ENCODE data around the gene SMYD2. TPM values are rescaled to one million over a fixed set of nuclear protein-coding genes. Genes with fewer than 3 reads are reported as not detected.

The SMYD2 gene
- total RNA-seq, 1 donor from 2014 or later = 18.2 TPM

- Histone ChIP-seq H3K27ac (no peak overlapping the region), H3K9me3 (no peaks in the 10 kb centered on the region), H3K27me3 (no peaks in the 10 kb centered on the region), H3K4me1 (no peaks in the 10 kb centered on the region), H3K4me3 (no peak overlapping the region), H3K36me3 (peaks cover 0 to 6% of the 10 kb centered on the region in 2 donors)
- no peak for DNase-seq (ENCODE audit: extremely low spot score in 2 of 2)
- intact Hi-C loops (cut with DNase I) = no loop called here
- TF ChIP-seq POLR2AphosphoS5 (IDR thresholded peaks at IDR 0.05; ENCODE audit: insufficient read depth in 1 of 2, low read depth in 1 of 2) = no peak
- TF ChIP-seq CTCF (IDR thresholded peaks at IDR 0.05) = no peak
- no peak for TF ChIP-seq POLR2A (IDR thresholded peaks at IDR 0.05)
These were observed 36.3 kb downstream of the SMYD2 start for GRCh38 chr1:214317300-214317699.

- no peak for DNase-seq (ENCODE audit: extremely low spot score in 2 of 2)
- Histone ChIP-seq H3K9me3 (no peaks in the 10 kb centered on the region), H3K36me3 (peaks cover 0 to 6% of the 10 kb centered on the region in 2 donors), H3K4me1 (no peaks in the 10 kb centered on the region), H3K27me3 (no peaks in the 10 kb centered on the region), H3K4me3 (no peak overlapping the region), H3K27ac (no peak overlapping the region)
- intact Hi-C loops (cut with DNase I) = no loop called here
- TF ChIP-seq POLR2A (IDR thresholded peaks at IDR 0.05) (no peak), POLR2AphosphoS5 (IDR thresholded peaks at IDR 0.05; ENCODE audit: insufficient read depth in 1 of 2, low read depth in 1 of 2) (no peak), CTCF (IDR thresholded peaks at IDR 0.05) (no peak)
These were observed 36.8 kb downstream of the SMYD2 start for GRCh38 chr1:214317734-214318133.

DNA sequence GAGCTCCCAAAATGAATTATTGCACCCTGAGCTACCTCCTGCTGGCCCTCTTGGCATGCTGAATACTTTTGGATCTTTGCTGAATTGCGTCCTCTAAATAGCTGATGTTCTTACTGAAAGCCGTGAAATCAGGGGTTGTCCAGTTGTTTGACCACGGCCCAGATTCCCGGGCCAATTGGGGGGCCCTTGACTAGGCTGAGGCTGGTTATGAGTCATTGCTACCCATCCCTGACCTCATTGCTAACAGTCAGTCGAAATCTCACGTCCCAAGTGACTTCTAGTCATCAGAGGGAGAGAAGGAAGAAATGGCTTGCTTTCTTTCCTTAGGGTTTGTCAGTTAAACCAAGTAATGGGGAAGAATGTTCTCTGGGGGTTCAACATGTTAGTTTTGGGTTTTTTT lies 37.4 kb downstream of the SMYD2 start:
- no peak for DNase-seq (ENCODE audit: extremely low spot score in 2 of 2)

DNA sequence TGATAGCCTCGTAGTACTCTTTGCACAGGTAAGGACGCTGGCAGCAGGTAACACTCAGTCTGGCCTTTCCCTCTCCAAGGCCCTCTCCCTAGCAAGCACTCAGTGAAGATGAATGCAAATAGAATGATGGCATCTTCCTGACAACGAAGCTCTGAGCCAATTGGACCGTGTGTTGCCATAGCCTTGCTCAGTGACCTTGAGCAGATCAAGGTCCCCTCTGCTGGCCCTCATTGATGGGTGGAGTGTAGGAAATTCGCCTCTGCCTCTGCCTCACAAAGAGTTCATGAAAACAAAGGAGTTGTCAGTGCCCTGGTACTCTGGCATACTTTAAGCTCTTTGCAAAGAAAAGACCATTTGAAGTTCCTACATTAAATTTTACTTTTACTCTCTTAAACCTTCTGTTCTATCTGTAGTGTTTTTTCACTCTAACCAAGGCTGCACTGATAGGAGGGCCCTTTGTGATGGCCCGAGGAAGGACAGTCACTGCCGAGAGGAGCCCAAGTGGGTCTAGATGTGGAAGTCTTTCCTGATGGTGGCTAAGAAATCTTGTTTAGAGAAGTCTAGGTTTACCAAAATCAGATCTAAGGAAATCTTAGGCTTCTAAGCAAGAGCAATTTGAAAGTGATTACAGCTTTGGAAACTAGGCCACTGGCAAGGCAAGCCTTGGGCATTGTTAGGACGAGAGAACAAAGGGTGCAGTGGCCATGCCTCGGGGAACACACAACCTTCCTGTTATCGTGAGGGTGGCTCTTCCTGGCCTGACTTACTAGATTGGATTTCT lies 38.2 kb downstream of the SMYD2 start:
- Histone ChIP-seq H3K36me3 (peaks cover 0 to 6% of the 10 kb centered on the region in 2 donors), H3K27me3 (no peaks in the 10 kb centered on the region), H3K9me3 (no peaks in the 10 kb centered on the region), H3K4me1 (no peaks in the 10 kb centered on the region), H3K27ac (no peak overlapping the region), H3K4me3 (no peak overlapping the region)
- intact Hi-C loops (cut with DNase I) = no loop called here
- no peak for DNase-seq (ENCODE audit: extremely low spot score in 2 of 2)
- no peak for TF ChIP-seq POLR2A (IDR thresholded peaks at IDR 0.05)
- no peak for TF ChIP-seq POLR2AphosphoS5 (IDR thresholded peaks at IDR 0.05; ENCODE audit: insufficient read depth in 1 of 2, low read depth in 1 of 2)

More for the DNA sequence above, 37.4 kb downstream of the SMYD2 start:
- peaks cover 0 to 6% of the 10 kb centered on the region in 2 donors for H3K36me3 ChIP-seq
- no peaks in the 10 kb centered on the region for H3K4me1 ChIP-seq
- no peaks in the 10 kb centered on the region for H3K27me3 ChIP-seq
- intact Hi-C loops (cut with DNase I) = no loop called here
- H3K4me3 ChIP-seq = no peak overlapping the region
- no peaks in the 10 kb centered on the region for H3K9me3 ChIP-seq
- no peak overlapping the region for H3K27ac ChIP-seq
- no peak for TF ChIP-seq POLR2A (IDR thresholded peaks at IDR 0.05)
- TF ChIP-seq CTCF (IDR thresholded peaks at IDR 0.05) = no peak
- TF ChIP-seq POLR2AphosphoS5 (IDR thresholded peaks at IDR 0.05; ENCODE audit: insufficient read depth in 1 of 2, low read depth in 1 of 2) = no peak

DNA sequence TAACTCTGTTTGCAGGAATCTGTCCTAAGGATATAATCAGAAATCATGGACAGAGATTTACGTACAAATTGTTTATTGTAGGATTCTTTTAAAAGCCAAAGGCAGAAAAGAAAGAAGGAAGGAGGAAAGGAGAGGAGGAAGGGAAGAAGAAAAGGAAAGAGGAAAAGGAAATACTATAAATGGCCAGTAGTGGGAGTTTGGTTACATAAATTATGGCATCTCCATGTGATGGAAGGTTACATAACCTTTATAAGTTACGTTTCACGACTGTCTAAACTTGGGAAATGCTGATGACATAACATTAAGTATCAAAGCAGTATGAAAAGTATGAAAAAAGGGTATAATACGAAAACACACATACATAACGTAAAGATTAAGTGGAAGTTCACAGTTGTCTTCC lies 39.0 kb downstream of the SMYD2 start:
- no peak overlapping the region for H3K27ac ChIP-seq
- no peaks in the 10 kb centered on the region for H3K9me3 ChIP-seq
- DNase-seq (ENCODE audit: extremely low spot score in 2 of 2) = no peak
- no peak overlapping the region for H3K4me3 ChIP-seq
- intact Hi-C loops (cut with DNase I) = no loop called here
- no peaks in the 10 kb centered on the region for H3K4me1 ChIP-seq
- no peaks in the 10 kb centered on the region for H3K27me3 ChIP-seq
- TF ChIP-seq CTCF (IDR thresholded peaks at IDR 0.05) (no peak), POLR2A (IDR thresholded peaks at IDR 0.05) (no peak), POLR2AphosphoS5 (IDR thresholded peaks at IDR 0.05; ENCODE audit: insufficient read depth in 1 of 2, low read depth in 1 of 2) (no peak)
- peaks cover 0 to 6% of the 10 kb centered on the region in 2 donors for H3K36me3 ChIP-seq
